ENCODE data around the gene ROMO1. TPM values are rescaled to one million over a fixed set of nuclear protein-coding genes. Genes with fewer than 3 reads are reported as not detected.
A peak's percentile ranks its signal among the peaks of the same experiment; 100 is the strongest.

ROMO1 gene
- total and polyA plus RNA-seq, 2 experiments from 2014 or later: 152 to 881 TPM

DNA sequence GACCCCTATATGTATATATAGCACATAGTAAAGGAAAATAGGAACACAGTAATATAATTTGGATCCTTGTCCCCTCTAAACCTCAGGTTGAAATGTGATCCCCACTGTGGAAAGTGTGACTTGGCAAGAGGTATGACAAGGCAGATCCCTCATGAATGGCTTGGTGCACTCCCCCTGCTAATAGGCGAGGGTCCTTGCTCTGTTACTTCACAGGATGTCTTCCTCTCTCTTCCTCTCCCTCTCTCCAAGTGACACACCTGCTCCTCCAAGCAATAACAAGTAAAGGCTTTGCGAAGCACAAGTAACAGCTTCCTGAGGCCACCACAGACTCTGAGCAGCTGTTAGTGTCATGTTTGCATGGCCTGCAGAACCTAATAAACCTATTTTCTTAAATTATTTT, 16.4 kb downstream of the ROMO1 start:
- peaks cover 94% of the 10 kb centered on the region for H3K79me2 ChIP-seq (replicated peaks; ENCODE audit: insufficient read depth)

DNA sequence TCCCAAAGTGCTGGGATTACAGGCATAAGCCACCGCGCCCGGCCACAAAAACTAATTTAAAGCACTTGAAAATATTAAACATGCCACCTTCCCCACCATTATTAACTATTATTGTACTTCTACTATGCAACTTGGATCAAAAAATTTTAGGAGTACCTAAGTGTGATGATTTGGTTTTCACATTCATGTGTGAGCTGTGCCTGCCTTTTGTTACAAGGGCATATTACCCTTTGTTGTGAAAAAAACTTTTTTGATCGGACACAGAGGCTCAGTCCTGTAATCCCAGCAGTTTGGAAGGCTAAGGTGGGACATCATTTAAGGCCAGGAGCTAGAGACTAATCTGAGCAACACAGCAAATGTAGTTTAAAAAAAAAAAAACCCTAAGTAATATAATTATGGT, 17.1 kb downstream of the ROMO1 start:
- no peak overlapping the region for H3K27ac Mint-ChIP-seq
- H3K9me3 Mint-ChIP-seq: no peaks in the 10 kb centered on the region
- no peaks in the 10 kb centered on the region for H3K4me1 ChIP-seq (ENCODE audit: insufficient read depth)
- H3K36me3 ChIP-seq (ENCODE audit: insufficient read depth): peaks cover 97% of the 10 kb centered on the region
- no peak overlapping the region for H3K4me2 ChIP-seq
- peaks cover 100% of the 10 kb centered on the region for H3K36me3 Mint-ChIP-seq (ENCODE audit: low read depth)
- peaks cover 6% of the 10 kb centered on the region; the same call in 2 of the 3 replicates for H3K4me1 Mint-ChIP-seq
- no peak overlapping the region for H2AFZ ChIP-seq
- H3F3A ChIP-seq (replicated peaks; ENCODE audit: low read depth): peaks cover 54% of the 10 kb centered on the region
- no peak overlapping the region for H3K4me3 Mint-ChIP-seq
- no peaks in the 10 kb centered on the region for H3K27me3 ChIP-seq (ENCODE audit: insufficient read depth)
- peaks cover 94% of the 10 kb centered on the region for H3K79me2 ChIP-seq (replicated peaks; ENCODE audit: insufficient read depth)
- ATAC-seq (no peak), DNase-seq (ENCODE audit: low spot score) (no peak)
- peak overlapping the region; percentile 18; the same call in 1 of the 2 replicates for H3K27ac ChIP-seq (ENCODE audit: low read depth)
- peaks cover 10% of the 10 kb centered on the region for H3K27me3 Mint-ChIP-seq (ENCODE audit: insufficient read depth, low read depth, poor library complexity)
- H3K9me2 ChIP-seq (ENCODE audit: insufficient read depth): no peaks in the 10 kb centered on the region
- H3K4me3 ChIP-seq: no peak overlapping the region
- peaks cover 74% of the 10 kb centered on the region for H4K20me1 ChIP-seq (replicated peaks; ENCODE audit: insufficient read depth)
- TF ChIP-seq JUNB (IDR thresholded peaks at IDR 0.05; ENCODE audit: unreplicated experiment) (no peak), CREB1 (CRISPR knock-in tag; IDR thresholded peaks at IDR 0.05; ENCODE audit: low read depth) (no peak), STAT1 (IDR thresholded peaks at IDR 0.05; ENCODE audit: unreplicated experiment) (no peak), POLR2AphosphoS5 (IDR thresholded peaks at IDR 0.05; ENCODE audit: low read depth) (no peak), EZH2phosphoT487 (IDR thresholded peaks at IDR 0.05; ENCODE audit: unreplicated experiment) (no peak), EZH2 (IDR thresholded peaks at IDR 0.05; ENCODE audit: low read depth, unreplicated experiment) (no peak), ZNF114 (CRISPR knock-in tag; IDR thresholded peaks at IDR 0.05) (no peak), ZNF331 (CRISPR knock-in tag; IDR thresholded peaks at IDR 0.05; ENCODE audit: low read depth) (no peak), NANOG (IDR thresholded peaks at IDR 0.05; ENCODE audit: borderline replicate concordance) (no peak)
- TF ChIP-seq, protein P1, sequence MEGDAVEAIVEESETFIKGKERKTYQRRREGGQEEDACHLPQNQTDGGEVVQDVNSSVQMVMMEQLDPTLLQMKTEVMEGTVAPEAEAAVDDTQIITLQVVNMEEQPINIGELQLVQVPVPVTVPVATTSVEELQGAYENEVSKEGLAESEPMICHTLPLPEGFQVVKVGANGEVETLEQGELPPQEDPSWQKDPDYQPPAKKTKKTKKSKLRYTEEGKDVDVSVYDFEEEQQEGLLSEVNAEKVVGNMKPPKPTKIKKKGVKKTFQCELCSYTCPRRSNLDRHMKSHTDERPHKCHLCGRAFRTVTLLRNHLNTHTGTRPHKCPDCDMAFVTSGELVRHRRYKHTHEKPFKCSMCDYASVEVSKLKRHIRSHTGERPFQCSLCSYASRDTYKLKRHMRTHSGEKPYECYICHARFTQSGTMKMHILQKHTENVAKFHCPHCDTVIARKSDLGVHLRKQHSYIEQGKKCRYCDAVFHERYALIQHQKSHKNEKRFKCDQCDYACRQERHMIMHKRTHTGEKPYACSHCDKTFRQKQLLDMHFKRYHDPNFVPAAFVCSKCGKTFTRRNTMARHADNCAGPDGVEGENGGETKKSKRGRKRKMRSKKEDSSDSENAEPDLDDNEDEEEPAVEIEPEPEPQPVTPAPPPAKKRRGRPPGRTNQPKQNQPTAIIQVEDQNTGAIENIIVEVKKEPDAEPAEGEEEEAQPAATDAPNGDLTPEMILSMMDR (conservative IDR thresholded peaks at IDR 0.05; ENCODE audit: low read depth in 2 of 2): no peak

More for the DNA sequence above, 16.4 kb downstream of the ROMO1 start:
- Histone ChIP-seq H3K27me3 (ENCODE audit: insufficient read depth) (no peaks in the 10 kb centered on the region), H3K4me1 (ENCODE audit: insufficient read depth) (no peaks in the 10 kb centered on the region), H3K36me3 (ENCODE audit: insufficient read depth) (peaks cover 97% of the 10 kb centered on the region), H3K9me2 (ENCODE audit: insufficient read depth) (no peaks in the 10 kb centered on the region), H3K4me3 (no peak overlapping the region), H3K27ac (ENCODE audit: low read depth) (0 out of 2 replicates have a peak overlapping the region, but pooled peaks have one; percentile 67), H4K20me1 (replicated peaks; ENCODE audit: insufficient read depth) (peaks cover 74% of the 10 kb centered on the region), H2AFZ (no peak overlapping the region), H3K4me2 (no peak overlapping the region), H3F3A (replicated peaks; ENCODE audit: low read depth) (peaks cover 52% of the 10 kb centered on the region)
- Mint-ChIP-seq H3K9me3 (no peaks in the 10 kb centered on the region), H3K4me1 (peaks cover 5% of the 10 kb centered on the region; the same call in 2 of the 3 replicates), H3K27ac (no peak overlapping the region; the same call in 1 of the 2 replicates), H3K36me3 (ENCODE audit: low read depth) (peaks cover 100% of the 10 kb centered on the region), H3K4me3 (no peak overlapping the region), H3K27me3 (ENCODE audit: insufficient read depth, low read depth, poor library complexity) (peaks cover 10% of the 10 kb centered on the region)
- no peak for ATAC-seq
- no peak for DNase-seq (ENCODE audit: low spot score)
- no peak for TF ChIP-seq ZNF331 (CRISPR knock-in tag; IDR thresholded peaks at IDR 0.05; ENCODE audit: low read depth)
- TF ChIP-seq, protein P2, sequence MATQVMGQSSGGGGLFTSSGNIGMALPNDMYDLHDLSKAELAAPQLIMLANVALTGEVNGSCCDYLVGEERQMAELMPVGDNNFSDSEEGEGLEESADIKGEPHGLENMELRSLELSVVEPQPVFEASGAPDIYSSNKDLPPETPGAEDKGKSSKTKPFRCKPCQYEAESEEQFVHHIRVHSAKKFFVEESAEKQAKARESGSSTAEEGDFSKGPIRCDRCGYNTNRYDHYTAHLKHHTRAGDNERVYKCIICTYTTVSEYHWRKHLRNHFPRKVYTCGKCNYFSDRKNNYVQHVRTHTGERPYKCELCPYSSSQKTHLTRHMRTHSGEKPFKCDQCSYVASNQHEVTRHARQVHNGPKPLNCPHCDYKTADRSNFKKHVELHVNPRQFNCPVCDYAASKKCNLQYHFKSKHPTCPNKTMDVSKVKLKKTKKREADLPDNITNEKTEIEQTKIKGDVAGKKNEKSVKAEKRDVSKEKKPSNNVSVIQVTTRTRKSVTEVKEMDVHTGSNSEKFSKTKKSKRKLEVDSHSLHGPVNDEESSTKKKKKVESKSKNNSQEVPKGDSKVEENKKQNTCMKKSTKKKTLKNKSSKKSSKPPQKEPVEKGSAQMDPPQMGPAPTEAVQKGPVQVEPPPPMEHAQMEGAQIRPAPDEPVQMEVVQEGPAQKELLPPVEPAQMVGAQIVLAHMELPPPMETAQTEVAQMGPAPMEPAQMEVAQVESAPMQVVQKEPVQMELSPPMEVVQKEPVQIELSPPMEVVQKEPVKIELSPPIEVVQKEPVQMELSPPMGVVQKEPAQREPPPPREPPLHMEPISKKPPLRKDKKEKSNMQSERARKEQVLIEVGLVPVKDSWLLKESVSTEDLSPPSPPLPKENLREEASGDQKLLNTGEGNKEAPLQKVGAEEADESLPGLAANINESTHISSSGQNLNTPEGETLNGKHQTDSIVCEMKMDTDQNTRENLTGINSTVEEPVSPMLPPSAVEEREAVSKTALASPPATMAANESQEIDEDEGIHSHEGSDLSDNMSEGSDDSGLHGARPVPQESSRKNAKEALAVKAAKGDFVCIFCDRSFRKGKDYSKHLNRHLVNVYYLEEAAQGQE (IDR thresholded peaks at IDR 0.05; ENCODE audit: unreplicated experiment): no peak
- peak; percentile 25; the same call in 1 of the 2 replicates for TF ChIP-seq POLR2AphosphoS5 (IDR thresholded peaks at IDR 0.05; ENCODE audit: low read depth)
- no peak for TF ChIP-seq STAT1 (IDR thresholded peaks at IDR 0.05; ENCODE audit: unreplicated experiment)
- no peak for TF ChIP-seq EZH2 (IDR thresholded peaks at IDR 0.05; ENCODE audit: low read depth, unreplicated experiment)

Measured in GM23338 (cell line).